ENCODE results near the gene SIPA1L2.

DNA sequence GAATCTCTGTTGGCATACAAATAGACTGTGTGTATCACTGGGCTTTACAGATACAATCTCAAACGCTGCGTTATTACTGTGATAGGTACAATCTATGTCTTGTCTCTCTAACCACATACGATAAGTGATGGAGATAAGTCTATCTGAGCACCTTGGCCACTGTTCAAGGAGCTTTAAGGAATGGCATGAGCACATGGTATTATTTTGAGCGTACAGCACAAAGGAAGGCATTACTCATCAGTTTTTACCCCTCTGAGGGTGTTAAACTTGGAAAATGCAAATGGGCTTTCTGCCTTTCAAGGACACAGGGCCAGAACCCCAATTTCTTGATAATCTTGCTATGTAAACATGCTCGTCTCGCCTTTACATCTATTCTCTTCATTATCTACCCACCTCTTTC is 11.6 kb upstream of the SIPA1L2 start:
- TF ChIP-seq, protein P1, sequence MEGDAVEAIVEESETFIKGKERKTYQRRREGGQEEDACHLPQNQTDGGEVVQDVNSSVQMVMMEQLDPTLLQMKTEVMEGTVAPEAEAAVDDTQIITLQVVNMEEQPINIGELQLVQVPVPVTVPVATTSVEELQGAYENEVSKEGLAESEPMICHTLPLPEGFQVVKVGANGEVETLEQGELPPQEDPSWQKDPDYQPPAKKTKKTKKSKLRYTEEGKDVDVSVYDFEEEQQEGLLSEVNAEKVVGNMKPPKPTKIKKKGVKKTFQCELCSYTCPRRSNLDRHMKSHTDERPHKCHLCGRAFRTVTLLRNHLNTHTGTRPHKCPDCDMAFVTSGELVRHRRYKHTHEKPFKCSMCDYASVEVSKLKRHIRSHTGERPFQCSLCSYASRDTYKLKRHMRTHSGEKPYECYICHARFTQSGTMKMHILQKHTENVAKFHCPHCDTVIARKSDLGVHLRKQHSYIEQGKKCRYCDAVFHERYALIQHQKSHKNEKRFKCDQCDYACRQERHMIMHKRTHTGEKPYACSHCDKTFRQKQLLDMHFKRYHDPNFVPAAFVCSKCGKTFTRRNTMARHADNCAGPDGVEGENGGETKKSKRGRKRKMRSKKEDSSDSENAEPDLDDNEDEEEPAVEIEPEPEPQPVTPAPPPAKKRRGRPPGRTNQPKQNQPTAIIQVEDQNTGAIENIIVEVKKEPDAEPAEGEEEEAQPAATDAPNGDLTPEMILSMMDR (IDR thresholded peaks at IDR 0.05; ENCODE audit: insufficient read depth, low read length, poor library complexity, severe bottlenecking), result no peak
- TF ChIP-seq EZH2phosphoT487 (conservative IDR thresholded peaks at IDR 0.05; ENCODE audit: low read length), result no peak

All from SU-DHL-6 (cell line).